Measurements from ENCODE around the gene RBM43.

GRCh38 chr2:151291224-151291623 lies 29.6 kb upstream of the RBM43 start:
- TF ChIP-seq CTCF (IDR thresholded peaks at IDR 0.05) (no peak), ZBTB33 (IDR thresholded peaks at IDR 0.05; ENCODE audit: borderline replicate concordance, low read depth) (no peak), USF1 (IDR thresholded peaks at IDR 0.05; ENCODE audit: borderline replicate concordance, low read depth) (no peak), POLR2AphosphoS5 (IDR thresholded peaks at IDR 0.05; ENCODE audit: low read depth, low read length) (no peak), REST (IDR thresholded peaks at IDR 0.05; ENCODE audit: low read depth, low read length) (no peak), MAX (IDR thresholded peaks at IDR 0.05; ENCODE audit: low read depth) (no peak), EZH2phosphoT487 (IDR thresholded peaks at IDR 0.05; ENCODE audit: borderline replicate concordance, low read depth) (no peak), RAD21 (IDR thresholded peaks at IDR 0.05; ENCODE audit: low read length) (no peak), SMC3 (IDR thresholded peaks at IDR 0.05; ENCODE audit: low read depth, low read length) (no peak)
